HG02884 (cell line): ENCODE measurements around the gene FGF6.
"Not testable (repeated sequence)": the region's sequence is repeated elsewhere in the genome, so short reads cannot be mapped to it uniquely, and the experiment has no call there.

Experiments used
- ATAC-seq: cut with Tn5 transposase; IDR thresholded peaks from one replicate; pipeline ENCODE4 v1.9.1; 2021; ENCODE audit warnings: mild to moderate bottlenecking, moderate library complexity; ENCODE audit not compliant: unreplicated experiment

Gene FGF6, protein sequence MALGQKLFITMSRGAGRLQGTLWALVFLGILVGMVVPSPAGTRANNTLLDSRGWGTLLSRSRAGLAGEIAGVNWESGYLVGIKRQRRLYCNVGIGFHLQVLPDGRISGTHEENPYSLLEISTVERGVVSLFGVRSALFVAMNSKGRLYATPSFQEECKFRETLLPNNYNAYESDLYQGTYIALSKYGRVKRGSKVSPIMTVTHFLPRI

GRCh38 chr12:4445156-4446101, at the start of gene FGF6:
Gene FGF6, minus strand, starts transcription at chr12:4445815. Its CDS starts 245 bp downstream, at chr12:4445570.
- no peak for ATAC-seq

DNA sequence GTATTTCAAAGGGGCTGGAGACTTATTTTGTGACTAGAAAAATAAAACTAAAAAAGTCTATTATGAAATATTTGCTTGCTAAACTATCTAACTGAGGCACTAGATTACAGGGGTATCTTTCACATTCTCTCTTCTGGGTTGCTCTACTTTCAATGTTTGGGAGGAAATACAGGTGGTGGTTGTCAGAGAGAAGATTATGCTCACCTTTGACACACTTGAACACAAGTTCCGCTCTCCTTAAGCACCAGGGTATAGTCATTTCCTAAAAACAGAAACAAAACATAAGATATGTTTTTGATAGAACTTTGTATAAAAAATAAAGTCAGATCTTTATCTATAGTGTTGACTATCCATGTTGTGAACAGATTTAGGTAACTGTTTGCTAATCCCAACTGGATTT, 45.4 kb upstream of the FGF6 start:
- no peak for ATAC-seq

DNA sequence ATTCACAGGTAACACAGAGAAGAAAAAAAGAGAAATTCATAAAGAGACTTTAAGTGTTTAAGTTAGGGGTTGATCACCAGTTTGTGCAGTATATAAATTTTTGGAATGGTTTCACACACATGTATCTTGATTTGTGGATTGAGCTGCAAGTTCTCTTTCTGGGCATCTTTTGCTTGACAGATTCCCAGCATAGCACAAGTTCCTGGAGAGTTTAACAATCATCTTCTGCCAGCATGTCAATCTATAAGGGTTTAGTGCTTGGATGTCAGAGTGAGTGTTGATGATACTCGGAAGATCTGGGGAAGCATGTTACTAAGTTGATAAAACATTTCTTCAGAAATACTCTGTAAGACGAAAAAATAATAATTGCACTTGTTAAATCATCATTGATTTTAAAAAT, 43.9 kb upstream of the FGF6 start:
- ATAC-seq: no peak

DNA sequence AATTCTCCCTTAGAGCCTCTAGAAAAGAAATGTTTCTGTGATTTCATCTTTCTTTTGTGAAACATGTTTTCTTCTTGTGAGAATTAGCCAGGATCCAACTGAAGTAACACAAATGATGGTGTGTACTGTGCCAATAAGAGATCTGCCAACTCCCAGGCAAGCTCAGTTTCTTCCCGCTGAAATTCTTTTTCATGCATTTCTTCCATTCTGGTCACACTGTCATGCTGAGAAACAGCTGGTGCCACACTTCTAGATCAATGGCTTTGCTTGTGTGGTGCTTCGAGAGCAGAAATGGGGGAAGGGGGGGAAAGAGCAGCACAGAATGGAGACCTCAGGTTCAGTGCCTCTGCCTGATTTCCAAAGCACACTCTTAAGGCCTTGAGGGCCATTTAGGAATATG, 41.4 kb upstream of the FGF6 start:
- no peak for ATAC-seq

DNA sequence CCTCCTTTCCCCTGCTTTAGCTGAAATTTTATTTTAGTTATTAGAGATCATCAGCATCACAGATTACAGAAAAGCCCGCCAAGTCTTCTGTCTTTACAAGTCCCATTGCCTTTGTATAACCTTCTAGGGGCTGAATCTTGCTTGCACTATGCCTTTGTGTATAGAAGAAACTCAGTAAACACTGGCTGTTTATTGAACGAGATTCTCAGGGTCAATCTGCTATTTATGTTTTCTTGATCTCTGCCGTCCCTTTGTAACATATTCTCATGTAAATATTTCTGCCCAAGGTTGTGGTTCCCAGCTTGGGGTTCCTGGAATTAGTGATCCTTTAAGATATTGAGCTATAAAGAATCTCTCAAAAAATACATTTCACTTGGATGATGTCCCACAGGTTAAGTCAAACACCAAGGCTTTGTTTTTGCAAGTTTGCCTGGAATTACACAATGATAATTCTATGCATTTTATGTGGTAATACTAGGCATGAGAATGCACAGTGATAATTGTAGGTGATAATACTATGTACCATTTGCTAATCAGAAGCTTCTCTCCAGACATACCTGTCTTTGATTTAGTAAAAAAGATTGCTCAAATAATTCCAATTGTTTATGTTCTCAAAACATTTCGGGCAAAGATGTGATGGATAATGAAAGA, 40.6 kb upstream of the FGF6 start:
- no peak for ATAC-seq

GRCh38 chr12:4483885-4484823, 38.5 kb upstream of the FGF6 start:
- ATAC-seq: no peak

DNA sequence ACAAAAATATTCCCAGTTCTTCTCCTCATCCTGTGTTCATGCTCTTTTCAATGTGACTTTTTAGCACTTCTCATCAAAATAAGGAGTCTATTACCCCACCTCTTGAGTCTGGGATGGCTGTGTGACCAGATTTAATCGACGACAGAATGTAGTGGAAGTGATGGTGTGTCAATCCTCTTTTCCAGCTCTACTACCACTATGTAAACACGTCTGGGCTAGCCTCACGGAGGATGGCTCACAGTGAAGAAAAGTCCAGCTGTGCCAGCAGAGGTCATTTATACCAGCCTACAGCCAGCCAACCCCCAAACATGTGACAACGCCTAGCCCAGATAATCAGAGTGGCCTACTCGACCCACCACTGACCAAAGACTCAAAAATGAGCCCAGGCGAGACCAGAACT, 37.3 kb upstream of the FGF6 start:
- ATAC-seq: no peak

GRCh38 chr12:4478933-4479332, 33.3 kb upstream of the FGF6 start:
- no peak for ATAC-seq

- no peak for ATAC-seq
These were observed 31.5 kb upstream of the FGF6 start for GRCh38 chr12:4477129-4477528.

GRCh38 chr12:4472046-4472445, 26.4 kb upstream of the FGF6 start:
- no peak for ATAC-seq

DNA sequence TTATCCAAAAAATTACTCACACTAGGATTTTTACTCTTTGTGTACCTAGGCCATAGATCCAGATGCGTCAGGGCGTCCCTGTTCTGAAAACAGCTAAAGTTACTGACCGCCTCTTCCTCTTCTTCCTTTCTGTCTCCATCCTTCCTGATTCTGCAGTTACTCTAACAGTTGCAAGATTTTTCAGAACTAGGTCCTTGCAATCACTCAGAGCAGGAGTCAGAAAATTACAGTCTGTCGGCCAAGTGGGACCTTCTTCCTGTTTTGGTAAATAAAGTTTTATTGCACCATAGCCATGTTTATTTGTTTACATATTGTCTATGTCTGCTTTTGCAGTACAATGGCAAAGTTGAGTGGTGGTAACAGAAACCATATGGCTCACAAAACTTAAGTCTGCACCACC, 25.6 kb upstream of the FGF6 start:
- ATAC-seq: no peak

DNA sequence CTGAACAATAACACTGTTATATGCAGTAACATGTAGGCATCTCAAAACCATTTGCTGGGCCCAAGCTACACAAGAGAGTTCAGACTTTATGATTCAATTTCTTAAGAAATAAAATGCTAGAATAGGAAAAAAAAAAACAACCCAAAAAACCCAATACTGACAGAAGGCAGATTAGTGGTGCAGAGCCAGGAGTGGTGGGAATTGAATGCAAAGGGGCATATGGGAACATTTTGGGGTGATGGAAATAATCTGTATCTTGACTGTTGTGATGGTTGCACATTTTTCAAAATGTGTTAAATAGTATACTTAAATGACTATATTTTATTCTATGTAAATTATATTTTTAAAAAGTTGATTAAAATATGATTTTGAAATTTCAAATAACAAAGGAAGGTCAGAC, 23.4 kb upstream of the FGF6 start:
- ATAC-seq: no peak

GRCh38 chr12:4460761-4461160, 15.1 kb upstream of the FGF6 start:
- ATAC-seq: no peak

DNA sequence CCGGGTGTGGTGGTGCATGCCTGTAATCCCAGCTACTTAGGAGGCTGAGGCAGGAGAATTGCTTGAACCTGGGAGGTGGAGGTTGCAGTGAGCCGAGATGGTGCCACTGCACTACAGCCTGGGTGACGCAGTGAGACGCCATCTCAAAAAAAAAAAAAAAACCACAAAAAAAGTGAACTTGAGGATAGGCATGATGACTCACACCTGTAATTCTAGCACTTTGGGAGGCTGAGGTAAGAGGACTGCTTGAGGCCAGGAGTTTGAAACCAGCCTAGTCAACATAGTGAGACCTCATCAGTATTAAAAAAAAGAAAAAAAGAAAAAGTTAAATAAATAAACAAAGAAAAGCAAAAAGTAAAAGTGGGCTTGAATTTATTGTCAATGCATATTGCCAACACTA, 10.2 kb upstream of the FGF6 start:
- ATAC-seq: not testable (repeated sequence)

DNA sequence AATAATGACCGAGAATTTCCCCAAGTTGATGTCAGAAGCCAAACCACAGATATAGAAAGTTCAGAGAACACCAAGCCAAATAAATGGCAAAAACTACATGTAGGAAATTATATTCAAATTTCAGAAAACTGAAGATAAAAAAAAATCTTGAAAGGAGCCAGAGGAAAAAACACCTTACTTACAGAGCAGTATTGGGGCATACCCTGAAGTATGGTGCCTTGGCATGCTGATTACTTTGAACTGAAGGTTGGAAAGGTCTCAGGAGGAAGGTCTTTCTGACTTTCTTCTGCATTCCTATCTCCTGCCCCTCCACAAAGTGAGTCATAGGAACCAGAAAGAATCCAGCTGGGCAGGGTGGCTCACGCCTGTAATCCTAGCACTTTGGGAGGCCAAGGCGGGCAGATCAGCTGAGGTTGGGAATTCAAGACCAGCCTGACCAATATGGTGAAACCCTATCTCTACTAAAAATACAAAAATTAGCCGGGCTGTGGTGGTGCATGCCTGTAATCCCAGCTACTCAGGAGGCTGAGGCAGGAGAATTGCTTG, 8.8 kb upstream of the FGF6 start:
- no peak for ATAC-seq

GRCh38 chr12:4451694-4452093, 6.1 kb upstream of the FGF6 start:
- ATAC-seq: no peak

DNA sequence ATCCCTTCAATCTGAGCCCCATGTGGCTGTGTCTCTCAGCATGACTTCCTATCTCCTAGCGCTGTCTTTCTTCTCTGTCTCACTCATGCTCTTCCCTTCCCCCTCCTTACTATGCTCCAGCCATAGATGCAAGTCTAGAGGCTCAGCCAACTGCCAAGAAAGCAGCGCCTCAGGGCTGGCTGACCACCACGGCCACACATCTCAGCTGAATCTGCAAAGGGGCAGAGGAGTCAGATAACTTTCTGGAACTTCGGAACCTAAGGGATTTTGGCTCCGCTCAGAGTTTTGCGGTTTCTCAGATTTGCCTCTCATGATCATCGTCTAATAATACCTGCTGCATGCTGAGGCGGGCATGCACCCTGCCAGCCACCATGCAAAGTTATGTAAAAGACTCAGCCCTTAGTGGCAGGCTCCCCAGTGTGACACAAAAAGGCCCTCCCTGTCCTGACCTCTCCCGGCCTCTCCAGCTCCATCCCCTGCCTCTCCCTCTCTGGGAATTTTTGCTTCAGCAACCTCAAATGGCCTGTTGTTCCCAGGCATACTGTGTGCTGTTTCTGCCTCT, 5.0 kb upstream of the FGF6 start:
- no peak for ATAC-seq

DNA sequence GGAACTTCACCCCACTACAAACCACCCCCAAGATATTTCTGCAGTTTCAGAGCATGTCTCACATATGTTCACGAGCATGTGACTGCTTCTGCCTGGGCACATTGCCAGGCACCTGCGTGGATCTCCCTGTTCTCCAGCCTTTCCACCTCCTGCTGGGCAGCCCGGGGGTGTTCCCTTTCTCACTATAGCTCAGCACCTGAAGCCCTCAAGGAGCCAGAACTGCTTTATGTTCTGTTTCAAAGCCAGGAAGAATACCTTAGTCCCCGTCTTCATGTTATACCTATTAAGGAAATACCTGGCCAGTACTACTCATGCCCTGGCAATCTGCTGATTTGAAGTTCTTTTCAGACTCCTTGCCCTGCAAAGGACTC, 4.2 kb upstream of the FGF6 start:
- ATAC-seq: no peak

DNA sequence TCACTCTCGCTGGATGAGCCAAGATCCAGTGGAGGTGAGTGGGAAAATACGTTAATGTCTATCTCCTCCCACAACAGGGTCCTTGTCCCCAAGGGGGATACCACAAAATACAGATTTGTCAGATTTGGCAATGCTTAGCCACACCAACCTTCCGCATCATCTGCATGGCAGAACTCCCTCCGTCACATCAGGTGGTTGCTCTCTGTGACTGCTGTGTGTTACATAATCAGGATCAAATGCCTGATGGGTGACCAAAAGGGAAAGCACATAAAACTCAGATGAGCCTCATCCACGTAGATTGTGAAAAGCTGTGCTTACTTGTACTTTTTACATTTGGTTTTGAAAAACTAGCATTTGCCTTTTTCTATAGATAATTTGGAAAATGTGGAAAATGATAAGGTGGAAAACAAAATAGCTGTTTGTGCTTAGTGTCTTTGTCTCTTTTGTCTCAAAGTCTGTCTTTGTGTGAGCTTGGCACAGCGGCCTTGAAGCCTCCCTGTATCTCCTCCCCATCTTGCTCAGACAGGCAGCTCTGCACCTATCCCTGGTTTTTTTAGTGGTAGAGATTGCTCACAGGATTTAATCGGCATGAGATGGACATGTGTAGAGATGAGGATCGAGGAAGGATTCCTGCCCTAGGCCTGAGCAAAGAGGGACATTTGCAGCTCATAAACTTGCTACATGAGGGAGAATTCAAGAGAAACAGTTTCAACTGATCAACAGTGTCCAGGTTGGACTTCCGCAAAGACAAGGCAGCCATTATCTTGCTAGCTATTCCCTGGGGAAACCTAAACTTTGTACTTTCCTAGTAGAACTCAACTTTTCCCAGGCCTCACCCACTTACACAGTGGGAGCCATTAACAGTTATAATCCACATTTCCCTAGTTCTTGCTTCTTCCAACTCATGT, 3.6 kb upstream of the FGF6 start:
- ATAC-seq: no peak
